Left ventricle myocardium inferior (tissue), 1 donor: ENCODE measurements around the gene TDRD6. TPM values are rescaled to one million over a fixed set of nuclear protein-coding genes. Genes with fewer than 3 reads are reported as not detected.

Experiments
- DNase-seq: peaks from one replicate; pipeline ENCODE4 v3.0.0-alpha.2; 2020
- H3K27ac ChIP-seq: fragments of 200-600 bp; replicated peaks from 2 replicates; pipeline ENCODE4 v1.8.0; 2021
- H3K27me3 ChIP-seq: fragments of 200-600 bp; 2 replicates; pipeline ENCODE4 v1.8.0; 2021; ENCODE audit warnings: low read depth
- H3K36me3 ChIP-seq: fragments of 200-600 bp; 2 replicates; pipeline ENCODE4 v1.8.0; 2021
- H3K4me1 ChIP-seq: fragments of 200-600 bp; 2 replicates; pipeline ENCODE4 v1.8.0; 2021
- H3K4me3 ChIP-seq: fragments of 200-600 bp; 2 replicates; pipeline ENCODE4 v1.8.0; 2021; ENCODE audit warnings: mild to moderate bottlenecking, moderate library complexity
- H3K9me3 ChIP-seq: fragments of 200-600 bp; replicated peaks from 2 replicates; pipeline ENCODE4 v1.8.0; 2021
- CTCF ChIP-seq: fragments of 200-600 bp; IDR thresholded peaks from 2 replicates; pipeline ENCODE4 v1.8.0; 2021; ENCODE audit warnings: antibody characterized with exemption, mild to moderate bottlenecking, borderline replicate concordance
- intact Hi-C: fragments of 100-400 bp; cut with micrococcal nuclease; formaldehyde crosslinking; loops from one replicate; pipeline ENCODE4 v1.11.0; 2022
- total RNA-seq: library from RNA; stranded (reverse); fragmentation: NEBNext Ultra II Directional; extraction: Animal tissue kit (Norgen Biotek cat#: 25700); gene quantifications from one replicate; pipeline ENCODE4 v1.2.1, GENCODE V29; 2021
- donor health status: DM: no; HTN: yes; CAD: no; lungs with severe emphysema.

TDRD6 gene
- total RNA-seq, 1 donor from 2014 or later, result 0.36 TPM

GRCh38 chr6:46674410-46674809 is 13.3 kb upstream of the TDRD6 start:
- TF ChIP-seq CTCF, result no peak
- Histone ChIP-seq H3K4me1 (no peaks in the 10 kb centered on the region), H3K27me3 (no peaks in the 10 kb centered on the region), H3K4me3 (no peak overlapping the region), H3K36me3 (peaks cover 53% of the 10 kb centered on the region), H3K9me3 (no peaks in the 10 kb centered on the region), H3K27ac (no peak overlapping the region)
- DNase-seq, result no peak
- intact Hi-C loops, result no loop called here

- TF ChIP-seq CTCF, result no peak
- Histone ChIP-seq H3K9me3 (no peaks in the 10 kb centered on the region), H3K27me3 (no peaks in the 10 kb centered on the region), H3K36me3 (peaks cover 39% of the 10 kb centered on the region), H3K27ac (no peak overlapping the region), H3K4me1 (no peaks in the 10 kb centered on the region), H3K4me3 (no peak overlapping the region)
- intact Hi-C loops, result no loop called here
- no peak for DNase-seq
Measured at GRCh38 chr6:46676604-46677313, 10.9 kb upstream of the TDRD6 start.

- peak; percentile 24 for TF ChIP-seq CTCF
- no peaks in the 10 kb centered on the region for H3K4me1 ChIP-seq
- H3K27me3 ChIP-seq, result no peaks in the 10 kb centered on the region
- H3K4me3 ChIP-seq, result no peak overlapping the region
- H3K36me3 ChIP-seq, result peaks cover 34% of the 10 kb centered on the region
- no peak overlapping the region for H3K27ac ChIP-seq
- no peak for DNase-seq
- H3K9me3 ChIP-seq, result no peaks in the 10 kb centered on the region
- intact Hi-C loops, result no loop called here
Measured at GRCh38 chr6:46677314-46677654, 10.4 kb upstream of the TDRD6 start.

- DNase-seq, result no peak
- Histone ChIP-seq H3K4me3 (no peak overlapping the region), H3K36me3 (no peaks in the 10 kb centered on the region), H3K27ac (no peak overlapping the region), H3K9me3 (no peaks in the 10 kb centered on the region), H3K27me3 (no peaks in the 10 kb centered on the region), H3K4me1 (no peaks in the 10 kb centered on the region)
- TF ChIP-seq CTCF, result no peak
- intact Hi-C loops, result no loop called here
Measured at GRCh38 chr6:46684771-46685170, 2.9 kb upstream of the TDRD6 start.

GRCh38 chr6:46688117-46688965 is 656 bp downstream of the TDRD6 start:
- intact Hi-C loops, result no loop called here
- no peak for DNase-seq

More at GRCh38 chr6:46688117-46688965, 656 bp downstream of the TDRD6 start:
- TF ChIP-seq CTCF, result no peak
- Histone ChIP-seq H3K4me3 (no peak overlapping the region), H3K4me1 (no peaks in the 10 kb centered on the region), H3K36me3 (no peaks in the 10 kb centered on the region), H3K27ac (no peak overlapping the region), H3K9me3 (no peaks in the 10 kb centered on the region), H3K27me3 (no peaks in the 10 kb centered on the region)
